GM12878 (cell line): ENCODE results near the gene MRPL42. TPM values are rescaled to one million over a fixed set of nuclear protein-coding genes. Genes with fewer than 3 reads are reported as not detected.

Experiments
- CBX3 ChIP-seq: fragments of 200-600 bp; sonication (generic); IDR thresholded peaks from 2 replicates; pipeline ENCODE4 v1.6.1; 2016; ENCODE audit warnings: low read depth, borderline replicate concordance
- ESRRA ChIP-seq: IDR thresholded peaks from 2 replicates; pipeline ENCODE4 v1.6.1; 2012; ENCODE audit warnings: mild to moderate bottlenecking, low read length, improper control_type of control experiment
- GATAD2B ChIP-seq: fragments of 450-650 bp; conservative IDR thresholded peaks from 2 replicates; pipeline ENCODE4 v1.6.1; 2017; ENCODE audit warnings: low read depth, mild to moderate bottlenecking, moderate library complexity
- LARP7 ChIP-seq: fragments of 450-650 bp; IDR thresholded peaks from 2 replicates; pipeline ENCODE4 v1.6.1; 2017; ENCODE audit warnings: mild to moderate bottlenecking
- NFYA ChIP-seq: IDR thresholded peaks from 2 replicates; pipeline ENCODE4 v1.6.1; 2011; ENCODE audit warnings: low read depth, mild to moderate bottlenecking, low read length, improper control_type of control experiment, borderline replicate concordance
- NRF1 ChIP-seq: conservative IDR thresholded peaks from 2 replicates; pipeline ENCODE4 v1.6.1; 2011; ENCODE audit warnings: mild to moderate bottlenecking, low read depth, low read length, improper control_type of control experiment
- PAX5 ChIP-seq: IDR thresholded peaks from 2 replicates; pipeline ENCODE4 v1.6.1; 2011; ENCODE audit warnings: low read depth, low read length, borderline replicate concordance
- RAD51 ChIP-seq: fragments of 450-650 bp; IDR thresholded peaks from 2 replicates; pipeline ENCODE4 v1.6.1; 2016; ENCODE audit warnings: moderate library complexity, mild to moderate bottlenecking, inconsistent platforms
- RUNX3 ChIP-seq: IDR thresholded peaks from 2 replicates; pipeline ENCODE4 v1.6.1; 2012; ENCODE audit warnings: low read length, inconsistent platforms
- SIX5 ChIP-seq: IDR thresholded peaks from 2 replicates; pipeline ENCODE4 v1.6.1; 2011; ENCODE audit warnings: mild to moderate bottlenecking, low read depth, low read length, moderate library complexity; ENCODE audit not compliant: severe bottlenecking
- SRF ChIP-seq, 2 experiments: IDR thresholded peaks; 2 replicates each; pipeline ENCODE4 v1.6.1; 2011; ENCODE audit warnings: low read depth in 2 of 2, low read length in 2 of 2, mild to moderate bottlenecking in 1 of 2, moderate library complexity in 1 of 2
- TBL1XR1 ChIP-seq: IDR thresholded peaks from 2 replicates; pipeline ENCODE4 v1.6.1; 2012; ENCODE audit warnings: low read depth, low read length, improper control_type of control experiment
- ZBED1 ChIP-seq: IDR thresholded peaks from 2 replicates; pipeline ENCODE4 v1.6.1; 2016; ENCODE audit warnings: borderline replicate concordance
- ZNF24 ChIP-seq: fragments of 450-650 bp; IDR thresholded peaks from 2 replicates; pipeline ENCODE4 v1.6.1; 2017; ENCODE audit warnings: antibody characterized with exemption, mild to moderate bottlenecking
- polyA plus RNA-seq, 11 experiments: library from polyadenylated mRNA; depleted of rRNA in 4 of 11; unstranded in 6 of 11; stranded (reverse) in 5 of 11; fragments of >200 nt; fragmentation: Nextera tagmentation in 4 of 11; fragmentation: Illumina TruSeq in 1 of 11; extraction: Ambion mirVana in 4 of 11; extraction: Trizol in 1 of 11; gene quantifications; 1 replicate in 1 of 11; 2 replicates in 10 of 11; pipeline versions ENCODE4 v1.2.1 to v1.2.3, GENCODE V29; 2011 to 2016; ENCODE audit warnings: inconsistent platforms in 2 of 11, missing spikeins in 2 of 11, low read depth in 1 of 11
- total RNA-seq, 4 experiments: library from RNA; depleted of rRNA in 3 of 4; stranded (reverse); fragments of >200 nt in 3 of 4; fragmentation: Illumina TruSeq in 1 of 4; extraction: Trizol in 1 of 4; gene quantifications; 2 replicates each; pipeline versions ENCODE4 v1.2.1 to v1.2.3, GENCODE V29; 2013 to 2021
- TF ChIP-seq, protein P1 (sequence below): fragments of 450-650 bp; IDR thresholded peaks from 2 replicates; pipeline ENCODE4 v1.6.1; 2017; ENCODE audit warnings: mild to moderate bottlenecking
- TF ChIP-seq, protein P2 (sequence below): IDR thresholded peaks from 2 replicates; pipeline ENCODE4 v1.6.1; 2011; ENCODE audit warnings: low read depth, low read length, improper control_type of control experiment, borderline replicate concordance
- TF ChIP-seq, protein P3 (sequence below): fragments of 450-650 bp; IDR thresholded peaks from 2 replicates; pipeline ENCODE4 v1.6.1; 2017; ENCODE audit warnings: mild to moderate bottlenecking, moderate library complexity
- TF ChIP-seq, protein P4 (sequence below): IDR thresholded peaks from 2 replicates; pipeline ENCODE4 v1.6.1; 2011; ENCODE audit warnings: borderline replicate concordance, low read depth, mild to moderate bottlenecking, moderate library complexity, mixed read lengths, low read length; ENCODE audit not compliant: insufficient read depth; ENCODE audit errors: extremely low read length
- TF ChIP-seq, protein P5 (sequence below): fragments of 450-650 bp; formaldehyde crosslinking; IDR thresholded peaks from 2 replicates; pipeline ENCODE4 v1.4.0; 2020; ENCODE audit warnings: mild to moderate bottlenecking, moderate library complexity

Gene MRPL42
- total and polyA plus RNA-seq, 10 of the 15 experiments (the other 5 are each of a cell fraction or from before 2014, with no cell fraction given), result 65.1 to 427 (median 126) TPM

DNA sequence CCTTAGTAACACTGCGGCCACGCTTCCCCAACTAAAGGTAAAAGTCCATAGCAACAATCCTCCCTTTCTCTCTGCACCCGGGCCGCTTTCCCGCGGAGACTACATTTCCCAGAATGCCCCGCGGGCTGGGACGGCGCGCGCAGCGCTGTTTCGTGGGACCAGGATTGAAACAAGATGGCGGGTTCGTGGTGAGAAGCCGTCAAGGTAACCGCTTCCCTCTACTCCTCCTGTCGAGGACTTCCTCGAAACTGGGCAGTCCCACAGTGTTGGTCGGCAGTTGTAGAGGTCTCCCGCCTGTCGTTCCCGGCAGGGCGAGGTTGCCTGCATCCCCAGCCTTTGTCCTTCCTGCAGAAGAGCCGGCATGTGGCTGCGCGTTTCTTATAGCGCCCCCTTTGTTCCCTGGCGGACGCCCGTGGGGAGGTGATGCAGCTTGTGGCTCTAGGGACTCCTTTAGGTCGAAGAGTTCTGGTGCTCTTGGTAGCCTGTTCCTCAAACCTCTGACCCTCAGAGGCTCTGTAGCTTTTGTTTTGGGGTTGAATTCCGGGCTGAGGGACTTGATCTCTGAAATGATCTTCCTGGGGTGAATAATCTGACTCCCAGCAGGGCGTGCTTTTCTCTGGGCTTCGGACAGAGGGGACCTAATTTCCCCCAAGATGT is at the start of gene MRPL42 (continued):
- no peak for TF ChIP-seq NFYA
- peak; percentile 71; the same call in 1 of the 2 replicates for TF ChIP-seq LARP7
- no peak for TF ChIP-seq RAD51
- TF ChIP-seq, protein P1, sequence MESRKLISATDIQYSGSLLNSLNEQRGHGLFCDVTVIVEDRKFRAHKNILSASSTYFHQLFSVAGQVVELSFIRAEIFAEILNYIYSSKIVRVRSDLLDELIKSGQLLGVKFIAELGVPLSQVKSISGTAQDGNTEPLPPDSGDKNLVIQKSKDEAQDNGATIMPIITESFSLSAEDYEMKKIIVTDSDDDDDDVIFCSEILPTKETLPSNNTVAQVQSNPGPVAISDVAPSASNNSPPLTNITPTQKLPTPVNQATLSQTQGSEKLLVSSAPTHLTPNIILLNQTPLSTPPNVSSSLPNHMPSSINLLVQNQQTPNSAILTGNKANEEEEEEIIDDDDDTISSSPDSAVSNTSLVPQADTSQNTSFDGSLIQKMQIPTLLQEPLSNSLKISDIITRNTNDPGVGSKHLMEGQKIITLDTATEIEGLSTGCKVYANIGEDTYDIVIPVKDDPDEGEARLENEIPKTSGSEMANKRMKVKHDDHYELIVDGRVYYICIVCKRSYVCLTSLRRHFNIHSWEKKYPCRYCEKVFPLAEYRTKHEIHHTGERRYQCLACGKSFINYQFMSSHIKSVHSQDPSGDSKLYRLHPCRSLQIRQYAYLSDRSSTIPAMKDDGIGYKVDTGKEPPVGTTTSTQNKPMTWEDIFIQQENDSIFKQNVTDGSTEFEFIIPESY, result no peak
- peak; percentile 89; the same call in 1 of the 2 replicates for TF ChIP-seq GATAD2B
- TF ChIP-seq, protein P2, sequence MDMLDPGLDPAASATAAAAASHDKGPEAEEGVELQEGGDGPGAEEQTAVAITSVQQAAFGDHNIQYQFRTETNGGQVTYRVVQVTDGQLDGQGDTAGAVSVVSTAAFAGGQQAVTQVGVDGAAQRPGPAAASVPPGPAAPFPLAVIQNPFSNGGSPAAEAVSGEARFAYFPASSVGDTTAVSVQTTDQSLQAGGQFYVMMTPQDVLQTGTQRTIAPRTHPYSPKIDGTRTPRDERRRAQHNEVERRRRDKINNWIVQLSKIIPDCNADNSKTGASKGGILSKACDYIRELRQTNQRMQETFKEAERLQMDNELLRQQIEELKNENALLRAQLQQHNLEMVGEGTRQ, result no peak
- TF ChIP-seq SRF (IDR thresholded peaks at IDR 0.05; ENCODE audit: low read depth in 2 of 2, low read length in 2 of 2), result no peak
- no peak for TF ChIP-seq ESRRA
- 0 out of 2 replicates have a peak, but pooled peaks have one; percentile 20 for TF ChIP-seq TBL1XR1
- TF ChIP-seq RUNX3, result peak; percentile 79
- TF ChIP-seq NRF1, result peak; percentile 72
- TF ChIP-seq, protein P3, sequence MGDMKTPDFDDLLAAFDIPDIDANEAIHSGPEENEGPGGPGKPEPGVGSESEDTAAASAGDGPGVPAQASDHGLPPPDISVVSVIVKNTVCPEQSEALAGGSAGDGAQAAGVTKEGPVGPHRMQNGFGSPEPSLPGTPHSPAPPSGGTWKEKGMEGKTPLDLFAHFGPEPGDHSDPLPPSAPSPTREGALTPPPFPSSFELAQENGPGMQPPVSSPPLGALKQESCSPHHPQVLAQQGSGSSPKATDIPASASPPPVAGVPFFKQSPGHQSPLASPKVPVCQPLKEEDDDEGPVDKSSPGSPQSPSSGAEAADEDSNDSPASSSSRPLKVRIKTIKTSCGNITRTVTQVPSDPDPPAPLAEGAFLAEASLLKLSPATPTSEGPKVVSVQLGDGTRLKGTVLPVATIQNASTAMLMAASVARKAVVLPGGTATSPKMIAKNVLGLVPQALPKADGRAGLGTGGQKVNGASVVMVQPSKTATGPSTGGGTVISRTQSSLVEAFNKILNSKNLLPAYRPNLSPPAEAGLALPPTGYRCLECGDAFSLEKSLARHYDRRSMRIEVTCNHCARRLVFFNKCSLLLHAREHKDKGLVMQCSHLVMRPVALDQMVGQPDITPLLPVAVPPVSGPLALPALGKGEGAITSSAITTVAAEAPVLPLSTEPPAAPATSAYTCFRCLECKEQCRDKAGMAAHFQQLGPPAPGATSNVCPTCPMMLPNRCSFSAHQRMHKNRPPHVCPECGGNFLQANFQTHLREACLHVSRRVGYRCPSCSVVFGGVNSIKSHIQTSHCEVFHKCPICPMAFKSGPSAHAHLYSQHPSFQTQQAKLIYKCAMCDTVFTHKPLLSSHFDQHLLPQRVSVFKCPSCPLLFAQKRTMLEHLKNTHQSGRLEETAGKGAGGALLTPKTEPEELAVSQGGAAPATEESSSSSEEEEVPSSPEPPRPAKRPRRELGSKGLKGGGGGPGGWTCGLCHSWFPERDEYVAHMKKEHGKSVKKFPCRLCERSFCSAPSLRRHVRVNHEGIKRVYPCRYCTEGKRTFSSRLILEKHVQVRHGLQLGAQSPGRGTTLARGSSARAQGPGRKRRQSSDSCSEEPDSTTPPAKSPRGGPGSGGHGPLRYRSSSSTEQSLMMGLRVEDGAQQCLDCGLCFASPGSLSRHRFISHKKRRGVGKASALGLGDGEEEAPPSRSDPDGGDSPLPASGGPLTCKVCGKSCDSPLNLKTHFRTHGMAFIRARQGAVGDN, result peak; percentile 62; the same call in 1 of the 2 replicates
- TF ChIP-seq SIX5, result peak; percentile 87
- TF ChIP-seq, protein P4, sequence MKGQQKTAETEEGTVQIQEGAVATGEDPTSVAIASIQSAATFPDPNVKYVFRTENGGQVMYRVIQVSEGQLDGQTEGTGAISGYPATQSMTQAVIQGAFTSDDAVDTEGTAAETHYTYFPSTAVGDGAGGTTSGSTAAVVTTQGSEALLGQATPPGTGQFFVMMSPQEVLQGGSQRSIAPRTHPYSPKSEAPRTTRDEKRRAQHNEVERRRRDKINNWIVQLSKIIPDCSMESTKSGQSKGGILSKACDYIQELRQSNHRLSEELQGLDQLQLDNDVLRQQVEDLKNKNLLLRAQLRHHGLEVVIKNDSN, result no peak
- TF ChIP-seq CBX3, result no peak
- TF ChIP-seq, protein P5, sequence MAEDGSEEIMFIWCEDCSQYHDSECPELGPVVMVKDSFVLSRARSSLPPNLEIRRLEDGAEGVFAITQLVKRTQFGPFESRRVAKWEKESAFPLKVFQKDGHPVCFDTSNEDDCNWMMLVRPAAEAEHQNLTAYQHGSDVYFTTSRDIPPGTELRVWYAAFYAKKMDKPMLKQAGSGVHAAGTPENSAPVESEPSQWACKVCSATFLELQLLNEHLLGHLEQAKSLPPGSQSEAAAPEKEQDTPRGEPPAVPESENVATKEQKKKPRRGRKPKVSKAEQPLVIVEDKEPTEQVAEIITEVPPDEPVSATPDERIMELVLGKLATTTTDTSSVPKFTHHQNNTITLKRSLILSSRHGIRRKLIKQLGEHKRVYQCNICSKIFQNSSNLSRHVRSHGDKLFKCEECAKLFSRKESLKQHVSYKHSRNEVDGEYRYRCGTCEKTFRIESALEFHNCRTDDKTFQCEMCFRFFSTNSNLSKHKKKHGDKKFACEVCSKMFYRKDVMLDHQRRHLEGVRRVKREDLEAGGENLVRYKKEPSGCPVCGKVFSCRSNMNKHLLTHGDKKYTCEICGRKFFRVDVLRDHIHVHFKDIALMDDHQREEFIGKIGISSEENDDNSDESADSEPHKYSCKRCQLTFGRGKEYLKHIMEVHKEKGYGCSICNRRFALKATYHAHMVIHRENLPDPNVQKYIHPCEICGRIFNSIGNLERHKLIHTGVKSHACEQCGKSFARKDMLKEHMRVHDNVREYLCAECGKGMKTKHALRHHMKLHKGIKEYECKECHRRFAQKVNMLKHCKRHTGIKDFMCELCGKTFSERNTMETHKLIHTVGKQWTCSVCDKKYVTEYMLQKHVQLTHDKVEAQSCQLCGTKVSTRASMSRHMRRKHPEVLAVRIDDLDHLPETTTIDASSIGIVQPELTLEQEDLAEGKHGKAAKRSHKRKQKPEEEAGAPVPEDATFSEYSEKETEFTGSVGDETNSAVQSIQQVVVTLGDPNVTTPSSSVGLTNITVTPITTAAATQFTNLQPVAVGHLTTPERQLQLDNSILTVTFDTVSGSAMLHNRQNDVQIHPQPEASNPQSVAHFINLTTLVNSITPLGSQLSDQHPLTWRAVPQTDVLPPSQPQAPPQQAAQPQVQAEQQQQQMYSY (CRISPR knock-in tag), result no peak
- TF ChIP-seq PAX5, result no peak
- no peak for TF ChIP-seq ZBED1
- no peak for TF ChIP-seq ZNF24
